ENCODE results near the gene TRAM2. TPM values are rescaled to one million over a fixed set of nuclear protein-coding genes. Genes with fewer than 3 reads are reported as not detected.
A peak's percentile ranks its signal among the peaks of the same experiment; 100 is the strongest.

The TRAM2 gene, protein sequence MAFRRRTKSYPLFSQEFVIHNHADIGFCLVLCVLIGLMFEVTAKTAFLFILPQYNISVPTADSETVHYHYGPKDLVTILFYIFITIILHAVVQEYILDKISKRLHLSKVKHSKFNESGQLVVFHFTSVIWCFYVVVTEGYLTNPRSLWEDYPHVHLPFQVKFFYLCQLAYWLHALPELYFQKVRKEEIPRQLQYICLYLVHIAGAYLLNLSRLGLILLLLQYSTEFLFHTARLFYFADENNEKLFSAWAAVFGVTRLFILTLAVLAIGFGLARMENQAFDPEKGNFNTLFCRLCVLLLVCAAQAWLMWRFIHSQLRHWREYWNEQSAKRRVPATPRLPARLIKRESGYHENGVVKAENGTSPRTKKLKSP
- total RNA-seq: 85.9 and 98.6 TPM in 2 replicates
- 79.5 and 85.7 TPM in 2 replicates for polyA plus RNA-seq
- polyA plus RNA-seq (2011; cell fraction: cytosol; rRNA removed): 79.3 and 81.1 TPM in 2 replicates
- polyA plus RNA-seq (2011; cell fraction: nucleus; rRNA removed): 129 and 133 TPM in 2 replicates
- 35.6 and 64.2 TPM in 2 replicates for polyA plus RNA-seq (2012)
- polyA minus RNA-seq: 123 and 155 TPM in 2 replicates
- polyA minus RNA-seq (2011; cell fraction: cytosol; rRNA and poly(A)+ RNA removed): 11.6 TPM
- 51.9 and 71.3 TPM in 2 replicates for polyA minus RNA-seq (2011; cell fraction: nucleus; rRNA and poly(A)+ RNA removed)
- percentile 95 among the genes with signal in this experiment for Bru-seq, nascent RNA
- BruChase-seq, experiment 1, labeled RNA remaining after a 6-hour chase: percentile 95 among the genes with signal in this experiment
- BruChase-seq, experiment 2, labeled RNA remaining after a 2-hour chase: percentile 93 among the genes with signal in this experiment
- long read RNA-seq, full-length matches to known transcripts: 39 of 124 reads
- long read RNA-seq, partial matches to known transcripts: 15 of 124 reads
- long read RNA-seq, other reads (novel, unspliced or antisense): 70 of 124 reads

DNA sequence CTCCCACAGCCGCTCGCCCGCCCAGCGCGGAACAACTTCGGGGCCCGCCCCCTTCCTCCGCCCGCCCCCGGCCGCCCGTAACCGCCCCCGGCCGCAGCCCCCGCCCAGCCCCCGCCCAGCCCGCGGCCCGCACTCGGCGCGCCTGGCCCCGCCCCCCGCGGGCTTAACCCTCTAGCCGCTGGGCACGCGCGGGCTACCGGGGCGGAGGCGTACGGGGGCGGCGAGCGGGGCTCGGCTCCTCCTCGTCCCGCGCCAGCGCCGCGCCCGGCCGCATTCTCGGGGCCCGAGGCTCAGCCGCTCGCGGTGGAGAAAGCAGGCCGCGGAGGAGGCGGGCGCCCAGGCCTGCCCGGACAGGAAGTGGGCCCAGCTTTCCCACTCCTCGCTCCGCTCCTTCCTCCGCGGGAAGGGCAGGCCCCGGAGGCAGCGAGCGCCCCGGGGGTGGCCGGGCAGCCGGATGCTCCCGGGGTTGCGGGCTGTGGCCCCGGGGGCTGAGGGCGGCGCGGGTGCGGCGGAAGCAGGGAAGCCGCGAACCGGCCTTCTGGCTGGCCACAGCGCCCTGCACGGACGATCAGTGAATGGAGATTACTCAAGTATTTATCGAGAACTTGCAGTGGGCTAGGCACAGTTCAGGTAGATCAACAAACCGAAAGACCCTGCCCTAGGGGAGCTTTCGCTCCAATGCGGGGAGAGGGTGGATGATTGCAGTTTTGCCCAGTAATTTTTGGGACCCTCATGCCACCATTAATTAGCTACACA lies at the start of gene TRAM2:
Gene TRAM2, minus strand, starts transcription at position 39 of the 756 bp plus-strand sequence. CDS start 145 bp downstream, outside the sequence.
- dilution Hi-C loops (cut with MboI; ENCODE audit: extremely low pct_ligation_motif_present, low sequenced_read_pairs): no loop called here
- Histone ChIP-seq H3K79me2 (ENCODE audit: control insufficient read depth, insufficient read depth, low read length) (peaks cover 45% of the 10 kb centered on the region), H3K9ac (replicated peaks; ENCODE audit: extremely low read depth, insufficient read depth, low read length) (peak within 1 kb of the TSS; percentile 77), H3K27me3 (ENCODE audit: control insufficient read depth in 2 of 2, insufficient read depth in 2 of 2, low read length in 2 of 2) (no peaks in the 10 kb centered on the region), H3K27ac (ENCODE audit: insufficient read depth, low read depth, low read length) (peak within 1 kb of the TSS; percentile 67), H4K20me1 (replicated peaks; ENCODE audit: control insufficient read depth, extremely low read depth, insufficient read depth, low read length) (no peaks in the 10 kb centered on the region), H3K4me1 (ENCODE audit: control insufficient read depth, extremely low read depth, insufficient read depth, low read length) (peaks cover 38% of the 10 kb centered on the region), H3K9me3 (replicated peaks; ENCODE audit: control insufficient read depth, insufficient read depth, low read length) (no peaks in the 10 kb centered on the region), H3K9me1 (replicated peaks; ENCODE audit: control insufficient read depth, extremely low read depth, insufficient read depth, low read length) (no peaks in the 10 kb centered on the region), H3K4me2 (ENCODE audit: insufficient read depth, low read length) (peak within 1 kb of the TSS; percentile 80), H3K4me3 (replicated peaks in 1 of 3; ENCODE audit: insufficient read depth in 1 of 3, low read depth in 1 of 3, low read length in 3 of 3) (peak within 1 kb of the TSS; percentile 65 to 85 (median 67)), H3K36me3 (ENCODE audit: control insufficient read depth in 2 of 2, extremely low read depth in 1 of 2, insufficient read depth in 2 of 2, low read length in 2 of 2) (no peaks in the 10 kb centered on the region), H2AFZ (ENCODE audit: low read depth, low read length) (peak within 1 kb of the TSS; percentile 2)
- ChIA-PET POLR2A (interaction anchor here (0.6 to 1.4 kb wide), 3 partner anchors 21 to 128 kb away, joined by 3 to 4 read pairs (median 4); no protein-coding TSS in a partner anchor), CTCF (interaction anchor here (0.8 to 3.9 kb wide), 21 partner anchors 9 to 170 kb away, joined by 3 to 24 read pairs (median 4); no protein-coding TSS in a partner anchor)
- DNase-seq (ENCODE audit: low read depth, low spot score) (peak; percentile 75), FAIRE-seq (peak; percentile 53)
- TF ChIP-seq POLR2AphosphoS5 (IDR thresholded peaks at IDR 0.05; ENCODE audit: insufficient read depth, low read depth, low read length) (peak; percentile 84), POLR2A (IDR thresholded peaks at IDR 0.05; ENCODE audit: low read depth, low read length) (peak; percentile 76), MYC (IDR thresholded peaks at IDR 0.05; ENCODE audit: low read depth, low read length) (no peak), FOS (IDR thresholded peaks at IDR 0.05; ENCODE audit: borderline replicate concordance, insufficient read depth, low read length) (no peak)
- intact Hi-C loops (cut with micrococcal nuclease): loop anchor here (2.0 to 10.0 kb wide), 2 partner anchors 72 to 292 kb away; partner anchors contain the start of gene MCM3
- BruUV-seq (replicated peaks): TSS peak; percentile 66

All from endothelial cell of umbilical vein (primary cell).